Raji (cell line): ENCODE measurements around the gene CDC42BPA.

Experiments
- POLR2A ChIP-seq: IDR thresholded peaks from 2 replicates; pipeline ENCODE4 v1.6.1; 2011; ENCODE audit warnings: low read depth, low read length, control low read depth; ENCODE audit not compliant: insufficient read depth

CDC42BPA gene

GRCh38 chr1:227317523-227318015 lies 723 bp downstream of the CDC42BPA start:
- TF ChIP-seq POLR2A = no peak

- no peak for TF ChIP-seq POLR2A
Measured at GRCh38 chr1:227317011-227317451, 1.3 kb downstream of the CDC42BPA start.

- TF ChIP-seq POLR2A = no peak
Measured at GRCh38 chr1:227316456-227316855, 1.8 kb downstream of the CDC42BPA start.

GRCh38 chr1:227315629-227316346 lies 2.5 kb downstream of the CDC42BPA start:
- no peak for TF ChIP-seq POLR2A

- no peak for TF ChIP-seq POLR2A
Measured at GRCh38 chr1:227314014-227314848, 4.1 kb downstream of the CDC42BPA start.

- TF ChIP-seq POLR2A = no peak
Measured at GRCh38 chr1:227312361-227313025, 5.8 kb downstream of the CDC42BPA start.

- TF ChIP-seq POLR2A = no peak
Measured at GRCh38 chr1:227311389-227312001, 6.8 kb downstream of the CDC42BPA start.

GRCh38 chr1:227308367-227309336 lies 9.6 kb downstream of the CDC42BPA start:
- TF ChIP-seq POLR2A = no peak

- TF ChIP-seq POLR2A = no peak
Measured at GRCh38 chr1:227306689-227307088, 11.6 kb downstream of the CDC42BPA start.

GRCh38 chr1:227305894-227306626 lies 12.2 kb downstream of the CDC42BPA start:
- TF ChIP-seq POLR2A = no peak

GRCh38 chr1:227304665-227305064 lies 13.6 kb downstream of the CDC42BPA start:
- TF ChIP-seq POLR2A = no peak

GRCh38 chr1:227303662-227304061 lies 14.6 kb downstream of the CDC42BPA start:
- TF ChIP-seq POLR2A = no peak

- no peak for TF ChIP-seq POLR2A
Measured at GRCh38 chr1:227300682-227301081, 17.6 kb downstream of the CDC42BPA start.
